ENCODE results near the gene TRMT44.
A peak's percentile ranks its signal among the peaks of the same experiment; 100 is the strongest.
"Not testable (repeated sequence)": the region's sequence is repeated elsewhere in the genome, so short reads cannot be mapped to it uniquely, and the experiment has no call there.

Gene TRMT44

DNA sequence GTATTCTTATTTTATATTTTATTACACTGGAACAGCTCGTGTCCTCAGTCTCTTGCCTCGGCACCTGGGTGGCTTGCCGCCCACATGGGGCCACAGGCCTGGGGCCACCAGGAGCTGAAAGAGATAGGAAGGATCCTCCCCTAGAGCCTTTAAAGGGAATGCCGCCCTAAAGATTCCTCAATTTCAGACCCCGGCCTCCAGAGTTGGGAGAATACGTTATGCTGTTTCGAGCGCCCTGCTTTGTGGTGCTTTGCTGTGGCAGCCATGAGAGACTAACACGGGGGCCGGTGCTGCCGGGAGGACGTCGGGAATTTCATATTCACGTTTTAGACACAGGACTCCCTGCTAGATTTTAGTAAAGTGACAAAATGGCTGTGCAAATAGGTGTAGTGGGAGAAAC is 33.3 kb upstream of the TRMT44 start:
- DNase-seq (ENCODE audit: low spot score): no peak

- DNase-seq (ENCODE audit: low spot score): no peak
These were observed 32.8 kb upstream of the TRMT44 start for GRCh38 chr4:8407756-8408155.

DNA sequence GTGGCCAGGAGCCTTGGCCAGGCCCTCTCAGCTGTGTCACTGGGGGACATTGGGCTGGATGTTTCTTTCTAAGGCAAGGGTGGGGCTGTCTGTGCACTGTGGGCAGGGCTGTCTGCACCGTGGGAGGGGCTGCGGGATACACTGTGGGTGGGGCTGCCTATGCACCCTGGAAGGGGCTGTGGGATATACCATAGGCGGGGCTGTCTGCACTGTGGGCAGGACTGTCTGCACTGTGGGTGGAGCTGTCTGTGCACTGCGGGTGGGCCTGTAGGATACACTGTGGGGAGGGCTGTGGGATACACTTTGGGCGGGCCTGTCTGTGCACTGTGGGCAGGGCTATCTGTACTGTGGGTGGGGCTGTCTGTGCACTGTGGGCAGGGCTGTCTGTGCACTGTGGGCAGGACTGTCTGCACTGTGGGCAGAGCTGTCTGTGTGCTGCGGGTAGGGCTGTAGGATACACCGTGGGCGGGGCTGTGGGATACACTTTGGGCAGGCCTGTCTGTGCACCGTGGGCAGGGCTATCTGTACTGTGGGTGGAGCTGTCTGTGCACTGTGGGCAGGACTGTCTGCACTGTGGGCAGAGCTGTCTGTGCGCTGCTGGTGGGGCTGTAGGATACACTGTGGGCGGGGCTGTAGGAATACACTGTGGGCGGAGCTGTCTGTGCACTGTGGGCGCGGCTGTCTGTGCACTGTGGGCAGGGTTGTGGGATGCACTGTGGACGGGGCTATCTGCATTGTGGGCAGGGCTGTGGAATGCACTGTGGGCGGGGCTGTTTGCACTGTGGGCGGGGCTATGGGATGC is 31.1 kb upstream of the TRMT44 start:
- DNase-seq (ENCODE audit: low spot score): peak; percentile 51

DNA sequence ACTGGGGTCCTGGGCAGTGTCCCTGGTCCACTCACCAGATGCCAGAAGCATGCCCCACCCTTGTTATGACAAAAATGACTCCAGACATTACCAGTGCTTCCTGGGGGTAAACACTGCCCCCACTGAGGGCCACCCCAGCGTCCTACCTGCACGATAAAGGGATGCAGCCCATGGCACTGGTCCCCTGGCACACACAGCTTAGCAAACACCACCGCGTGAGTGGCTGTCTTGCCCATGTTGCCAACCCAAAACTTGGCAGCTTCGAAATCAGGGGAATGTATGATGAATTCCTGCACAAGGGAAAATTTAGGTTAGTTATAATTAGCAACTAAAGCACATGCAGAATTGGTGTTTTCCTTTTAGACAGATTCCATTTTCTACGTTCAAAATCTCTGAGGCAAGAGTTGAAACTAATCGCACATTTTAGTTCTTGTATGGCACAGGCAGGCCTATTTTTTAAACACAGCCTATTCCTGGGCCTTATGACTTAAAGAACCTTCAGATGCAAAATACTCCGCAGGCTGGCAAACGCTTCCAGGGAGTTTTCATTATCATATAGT is 30.4 kb upstream of the TRMT44 start:
- DNase-seq (ENCODE audit: low spot score): no peak

- no peak for DNase-seq (ENCODE audit: low spot score)
These were observed 29.8 kb upstream of the TRMT44 start for GRCh38 chr4:8410641-8411271.

GRCh38 chr4:8411351-8412180 is 29.0 kb upstream of the TRMT44 start:
- DNase-seq (ENCODE audit: low spot score): no peak

DNA sequence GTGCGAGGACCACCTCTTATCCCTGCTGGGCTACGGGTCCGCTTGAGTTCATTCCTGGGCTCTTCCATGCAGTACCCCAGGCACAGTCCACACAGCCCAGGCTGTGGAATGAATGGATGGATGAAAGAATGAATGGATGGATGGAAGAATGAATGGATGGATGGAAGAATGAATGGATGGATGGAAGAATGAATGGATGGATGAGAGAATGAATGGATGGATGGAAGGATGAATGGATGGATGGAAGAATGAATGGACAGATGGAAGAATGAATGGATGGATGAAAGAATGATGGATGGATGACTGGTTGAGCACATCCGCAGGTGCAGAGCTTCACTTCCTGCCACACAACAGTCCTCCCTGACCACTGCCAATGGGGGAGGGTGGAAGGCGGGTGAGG is 28.3 kb upstream of the TRMT44 start:
- DNase-seq (ENCODE audit: low spot score): no peak

DNA sequence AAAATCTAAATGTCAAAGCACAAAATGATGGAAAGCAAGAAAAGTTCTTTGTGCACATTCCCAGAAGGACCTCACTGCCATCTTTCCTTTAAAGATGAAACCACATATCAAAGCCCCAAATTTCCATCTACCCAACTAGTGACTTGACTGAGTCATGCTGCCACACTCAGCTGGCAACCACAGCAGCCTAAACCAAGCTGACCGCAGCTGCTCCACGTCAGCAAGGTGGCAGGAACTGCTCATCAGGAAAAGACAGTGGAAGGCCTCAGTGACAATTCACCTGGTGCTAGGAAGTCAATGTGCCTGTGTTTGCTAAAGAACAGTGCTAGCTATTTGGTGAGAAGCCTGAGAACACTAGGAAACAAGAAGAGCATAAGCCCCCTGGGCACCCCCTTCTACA is 26.2 kb upstream of the TRMT44 start:
- DNase-seq (ENCODE audit: low spot score): no peak

DNA sequence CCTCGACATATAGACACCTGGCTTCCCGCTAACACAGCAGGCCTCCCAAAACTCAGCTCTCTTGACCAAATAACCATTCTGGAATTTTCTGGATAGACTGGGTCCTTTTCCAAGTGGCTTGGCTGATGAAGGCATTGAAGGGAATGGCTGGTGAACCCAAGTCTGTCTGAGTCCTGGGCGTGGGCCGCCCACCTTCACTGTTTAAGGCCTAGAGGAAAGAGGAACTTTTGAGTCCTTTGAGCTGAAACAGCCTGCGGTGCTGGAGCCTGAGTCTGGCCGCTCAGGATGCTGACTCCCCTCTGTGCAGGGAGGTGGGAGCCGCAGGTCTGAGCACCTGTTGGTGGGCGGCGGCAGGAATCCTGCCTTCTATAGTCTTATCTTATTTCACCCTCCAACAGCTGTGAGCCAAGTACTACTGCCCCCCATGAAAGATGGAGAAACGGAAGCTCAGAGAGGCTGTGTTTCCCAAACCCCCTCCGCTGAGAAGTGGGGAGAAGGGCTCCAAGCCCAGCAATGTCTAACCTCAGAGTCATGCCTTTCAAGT is 23.4 kb upstream of the TRMT44 start:
- DNase-seq (ENCODE audit: low spot score): no peak

DNA sequence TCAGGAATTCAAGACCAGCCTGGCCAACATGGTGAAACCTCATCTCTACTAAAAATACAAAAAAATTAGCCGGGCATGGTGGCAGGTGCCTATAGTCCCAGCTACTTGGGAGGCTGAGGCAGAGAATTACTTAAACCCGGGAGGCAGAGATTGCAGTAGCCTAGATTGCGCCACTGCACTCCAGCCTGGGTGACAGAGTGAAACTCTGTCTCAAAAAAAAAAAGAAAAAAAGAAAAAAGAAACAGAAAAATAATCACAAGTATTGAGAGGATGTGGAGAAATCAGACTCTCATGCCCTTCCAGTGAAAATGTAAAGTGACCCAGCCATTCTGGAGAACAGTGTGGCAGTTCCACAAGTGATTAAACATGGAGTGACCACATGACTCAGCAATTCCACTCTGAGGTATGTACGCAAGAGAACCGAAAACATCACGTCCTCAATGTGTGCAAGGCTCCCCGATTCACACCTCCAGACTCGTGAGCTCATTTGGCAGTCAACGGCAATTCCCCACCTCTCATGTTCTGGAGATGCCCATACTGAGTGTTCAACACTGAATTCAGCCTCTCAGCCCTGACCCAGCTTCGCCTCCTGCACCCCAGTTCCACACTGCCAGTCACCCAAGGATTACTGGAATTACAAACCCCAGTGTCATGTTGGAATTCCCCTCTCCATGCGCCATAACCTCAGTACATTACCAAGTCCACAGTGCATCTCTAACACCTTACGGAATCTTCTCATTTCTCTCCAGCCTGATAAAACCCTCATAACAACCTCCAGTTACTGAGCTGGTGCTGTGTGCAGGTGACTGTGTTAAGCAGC is 21.1 kb upstream of the TRMT44 start:
- DNase-seq (ENCODE audit: low spot score): no peak

DNA sequence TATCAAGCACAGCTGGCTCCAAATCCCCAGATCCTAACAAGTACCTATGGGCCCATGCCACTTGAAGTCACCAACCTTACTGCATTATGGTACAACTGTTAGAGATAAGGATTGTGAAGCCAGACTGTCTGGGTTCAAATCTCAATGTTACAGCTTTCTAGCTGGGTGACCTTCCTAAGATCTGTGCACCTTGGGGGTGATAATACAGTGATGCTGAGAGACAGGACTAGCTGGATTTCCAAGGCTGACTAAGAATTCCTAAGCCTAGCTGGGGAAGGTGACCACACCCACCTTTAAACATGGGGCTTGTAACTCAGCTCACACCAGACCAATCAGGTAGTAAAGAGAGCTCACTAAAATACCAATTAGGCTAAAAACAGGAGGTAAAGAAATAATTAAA is 20.4 kb upstream of the TRMT44 start:
- DNase-seq (ENCODE audit: low spot score): not testable (repeated sequence)

GRCh38 chr4:8422327-8422726 is 18.2 kb upstream of the TRMT44 start:
- DNase-seq (ENCODE audit: low spot score): no peak

DNA sequence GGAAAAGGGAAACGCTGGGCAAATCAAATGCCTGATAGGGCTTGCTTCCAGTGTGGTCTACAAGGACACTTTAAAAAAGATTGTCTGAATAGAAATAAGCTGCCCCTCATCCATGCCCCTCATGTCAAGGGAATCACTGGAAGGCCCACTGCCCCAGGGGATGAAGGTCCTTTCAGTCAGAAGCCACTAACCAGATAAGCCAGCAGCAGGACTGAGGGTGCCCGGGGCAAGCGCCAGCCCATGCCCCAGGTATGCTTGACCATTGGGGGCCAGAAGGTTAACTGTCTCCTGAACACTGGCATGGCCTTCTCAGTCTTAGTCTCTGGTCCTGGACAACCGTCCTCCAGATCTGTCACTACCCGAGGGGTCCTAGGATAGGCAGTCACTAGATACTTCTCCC is 17.8 kb upstream of the TRMT44 start:
- DNase-seq (ENCODE audit: low spot score): no peak

DNA sequence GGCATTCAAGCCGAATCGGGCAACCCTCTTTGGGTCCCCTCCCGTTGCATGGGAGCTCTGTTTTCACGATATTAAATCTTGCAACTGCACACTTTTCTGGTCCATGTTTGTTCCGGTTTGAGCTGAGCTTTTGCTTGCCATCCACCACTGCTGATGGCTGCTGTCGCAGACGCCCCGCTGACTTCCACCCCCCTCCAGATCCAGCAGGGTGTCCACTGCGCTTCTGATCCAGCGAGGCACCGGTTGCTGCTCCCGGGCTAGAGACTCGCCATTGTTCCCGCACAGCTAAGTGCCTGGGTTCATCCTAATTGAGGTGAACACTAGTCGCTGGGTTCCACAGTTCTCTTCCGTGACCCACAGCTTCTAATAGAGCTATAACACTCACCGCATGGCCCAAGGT is 13.3 kb upstream of the TRMT44 start:
- DNase-seq (ENCODE audit: low spot score): no peak

GRCh38 chr4:8427761-8428287 is 12.8 kb upstream of the TRMT44 start:
- peak; percentile 77 for DNase-seq (ENCODE audit: low spot score)

GRCh38 chr4:8428288-8429097 is 12.1 kb upstream of the TRMT44 start:
- DNase-seq (ENCODE audit: low spot score): peak; percentile 92

GRCh38 chr4:8431553-8431952 is 9.0 kb upstream of the TRMT44 start:
- no peak for DNase-seq (ENCODE audit: low spot score)

DNA sequence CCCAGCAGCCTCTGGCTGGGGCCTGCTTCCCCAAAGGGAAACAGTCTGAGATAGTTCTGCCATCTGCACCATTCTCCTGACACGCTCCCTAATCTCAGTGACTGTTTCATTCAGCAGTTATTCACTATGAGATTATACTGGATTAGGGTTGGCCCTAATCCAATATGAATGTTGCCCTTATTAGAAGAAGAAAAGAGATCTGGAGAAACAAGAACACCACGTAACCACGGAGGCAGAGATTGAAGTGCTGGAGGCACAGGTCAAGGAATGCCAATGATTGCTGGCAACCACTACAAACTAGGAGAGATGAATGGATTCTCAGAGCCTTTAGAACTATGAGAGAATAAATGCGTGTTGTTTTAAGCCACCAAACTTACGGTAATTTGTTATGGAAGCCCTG is 7.4 kb upstream of the TRMT44 start:
- DNase-seq (ENCODE audit: low spot score): no peak

DNA sequence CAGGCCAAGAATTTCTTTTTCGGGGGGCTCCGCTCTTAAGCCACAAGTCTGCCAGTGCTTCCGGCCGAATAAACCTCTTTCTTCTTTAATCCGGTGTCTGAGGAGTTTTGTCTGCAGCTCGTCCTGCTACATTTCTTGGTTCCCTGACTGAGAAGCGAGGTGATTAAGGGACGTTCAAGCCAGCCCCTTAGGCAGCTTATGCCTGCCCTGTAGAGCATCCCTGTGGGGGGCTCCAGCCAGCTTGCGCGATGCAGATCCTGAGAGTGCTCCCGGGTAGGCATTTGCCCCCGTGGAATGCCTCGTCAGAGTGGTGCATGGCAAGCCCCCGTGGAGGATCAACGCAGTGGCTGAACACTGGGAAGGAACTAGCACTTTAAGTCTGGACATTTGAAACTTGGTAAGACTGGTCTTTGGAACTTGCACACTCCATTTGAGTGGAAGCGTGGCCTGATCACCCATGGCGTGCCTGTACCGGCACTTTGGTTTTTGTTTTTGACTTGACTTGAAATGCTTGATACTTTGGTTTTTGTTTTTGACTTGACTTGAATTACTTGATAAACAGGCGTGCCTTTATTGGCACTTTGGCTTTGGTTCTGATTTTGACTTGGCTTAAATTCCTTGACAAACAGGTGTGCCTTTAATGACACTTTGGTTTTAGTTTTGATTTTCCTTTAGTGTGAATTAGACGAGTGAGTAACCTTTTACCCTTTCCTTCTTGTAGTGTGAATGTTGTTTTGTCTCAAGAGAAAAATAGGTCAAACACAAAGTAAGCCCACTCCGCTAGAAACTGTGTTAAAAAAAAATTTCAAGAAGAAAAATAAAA is 6.1 kb upstream of the TRMT44 start:
- DNase-seq (ENCODE audit: low spot score): no peak
